Measurements from ENCODE around the gene PHF2.

DNA sequence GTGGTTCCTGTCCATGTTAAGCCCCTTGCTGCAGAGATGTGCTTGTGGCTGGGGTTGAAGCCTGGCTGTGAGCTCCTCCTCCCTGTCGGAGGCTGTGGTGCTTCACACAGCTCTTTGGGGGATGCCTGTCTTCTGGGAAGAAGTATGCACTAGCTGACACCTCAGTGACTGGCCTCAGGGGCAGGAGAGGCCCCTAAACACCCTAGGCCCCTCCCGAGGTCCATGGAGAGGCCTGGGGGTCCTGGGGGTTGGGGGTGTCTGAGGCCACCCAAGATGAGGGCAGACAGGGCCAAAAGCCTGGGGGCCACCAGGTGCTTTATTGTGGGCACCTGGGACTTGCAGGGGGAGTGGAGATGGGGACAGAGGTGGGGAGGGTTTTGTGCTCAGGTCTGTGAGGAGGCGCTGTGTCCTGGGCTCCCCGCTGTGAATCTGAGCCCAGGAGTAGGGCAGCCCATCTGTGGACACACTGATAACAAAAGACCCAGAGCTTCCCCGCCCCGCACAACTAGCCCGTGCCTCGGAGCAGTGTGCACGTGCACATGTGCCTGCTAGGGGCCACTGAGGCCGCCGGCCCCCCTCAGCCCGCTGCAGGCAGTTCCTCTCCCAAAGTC lies 92.0 kb downstream of the PHF2 start:
- TF ChIP-seq POLR2AphosphoS5 (IDR thresholded peaks at IDR 0.05), result no peak
- TF ChIP-seq CTCF (IDR thresholded peaks at IDR 0.05), result no peak
